Astrocyte (in vitro differentiated cells and primary cell): ENCODE measurements around the gene IMMP2L. TPM values are rescaled to one million over a fixed set of nuclear protein-coding genes. Genes with fewer than 3 reads are reported as not detected.

Source experiments
- DNase-seq: peaks from one replicate; pipeline ENCODE4 v3.0.0-alpha.2; 2010; ENCODE audit warnings: low read depth
- FAIRE-seq: peaks from 2 replicates; lab custom pipeline; 2011; peaks lifted over from hg19 to GRCh38; lab: Jason Lieb, UNC
- H2AFZ ChIP-seq: 2 replicates; pipeline ENCODE4 v1.6.0; 2012; ENCODE audit warnings: low read depth, low read length, inconsistent platforms
- H3K27ac ChIP-seq: 2 replicates; pipeline ENCODE4 v1.5.1; 2011; ENCODE audit warnings: low read depth, low read length, inconsistent platforms
- H3K27me3 ChIP-seq: 2 replicates; pipeline ENCODE4 v1.6.0; 2011; ENCODE audit warnings: low read length, inconsistent platforms; ENCODE audit not compliant: insufficient read depth
- H3K36me3 ChIP-seq: 2 replicates; pipeline ENCODE4 v1.5.1; 2011; ENCODE audit warnings: low read length, inconsistent platforms; ENCODE audit not compliant: insufficient read depth
- H3K4me1 ChIP-seq: 2 replicates; pipeline ENCODE4 v1.5.1; 2011; ENCODE audit warnings: low read length, inconsistent platforms; ENCODE audit not compliant: insufficient read depth
- H3K4me2 ChIP-seq: 2 replicates; pipeline ENCODE4 v1.6.0; 2012; ENCODE audit warnings: low read length, inconsistent platforms
- H3K4me3 ChIP-seq: 2 replicates; pipeline ENCODE4 v1.5.1; 2011; ENCODE audit warnings: low read depth, mild to moderate bottlenecking, low read length, inconsistent platforms; ENCODE audit not compliant: insufficient read depth
- H3K79me2 ChIP-seq: 2 replicates; pipeline ENCODE4 v1.6.0; 2012; ENCODE audit warnings: mild to moderate bottlenecking, low read length, inconsistent platforms; ENCODE audit not compliant: insufficient read depth
- H3K9ac ChIP-seq: 2 replicates; pipeline ENCODE4 v1.6.0; 2012; ENCODE audit warnings: mild to moderate bottlenecking, low read length, inconsistent platforms
- H3K9me3 ChIP-seq: 2 replicates; pipeline ENCODE4 v1.5.1; 2012; ENCODE audit warnings: low read depth, mild to moderate bottlenecking, low read length, inconsistent platforms; ENCODE audit not compliant: insufficient read depth
- H4K20me1 ChIP-seq: 2 replicates; pipeline ENCODE4 v1.6.0; 2012; ENCODE audit warnings: low read length, inconsistent platforms; ENCODE audit not compliant: insufficient read depth
- H3K27ac Mint-ChIP-seq: one replicate; pipeline ENCODE4 v1.8.0; 2021; ENCODE audit warnings: mild to moderate bottlenecking, mixed read lengths; ENCODE audit not compliant: unreplicated experiment
- H3K27me3 Mint-ChIP-seq: one replicate; pipeline ENCODE4 v1.8.0; 2021; ENCODE audit warnings: low read depth, mixed read lengths; ENCODE audit not compliant: unreplicated experiment
- H3K36me3 Mint-ChIP-seq: one replicate; pipeline ENCODE4 v1.8.0; 2021; ENCODE audit warnings: low read depth, mixed read lengths; ENCODE audit not compliant: unreplicated experiment
- H3K4me1 Mint-ChIP-seq: one replicate; pipeline ENCODE4 v1.8.0; 2021; ENCODE audit warnings: low read depth, mixed read lengths; ENCODE audit not compliant: unreplicated experiment
- H3K4me3 Mint-ChIP-seq: one replicate; pipeline ENCODE4 v1.8.0; 2021; ENCODE audit warnings: mild to moderate bottlenecking, moderate library complexity, mixed read lengths; ENCODE audit not compliant: unreplicated experiment
- H3K9me3 Mint-ChIP-seq: one replicate; pipeline ENCODE4 v1.8.0; 2021; ENCODE audit warnings: mild to moderate bottlenecking, mixed read lengths; ENCODE audit not compliant: unreplicated experiment
- CTCF ChIP-seq: IDR thresholded peaks from 2 replicates; pipeline ENCODE4 v1.5.1; 2011; ENCODE audit warnings: low read depth, mild to moderate bottlenecking, inconsistent platforms, low read length, moderate library complexity; ENCODE audit not compliant: insufficient read depth
- EZH2 ChIP-seq: IDR thresholded peaks from 2 replicates; pipeline ENCODE4 v1.6.1; 2012; ENCODE audit warnings: mild to moderate bottlenecking, low read length, inconsistent platforms; ENCODE audit not compliant: insufficient read depth
- total RNA-seq: library from RNA; stranded (reverse); gene quantifications from 2 replicates; pipeline ENCODE4 v1.2.1, GENCODE V29; 2021

The IMMP2L gene
- total RNA-seq, 1 donor from 2014 or later = 13.8 TPM

- Histone ChIP-seq H2AFZ (no peak overlapping the region), H3K9me3 (no peaks in the 10 kb centered on the region), H3K9ac (no peak overlapping the region), H3K4me2 (no peak overlapping the region), H3K79me2 (no peaks in the 10 kb centered on the region), H3K27ac (no peak overlapping the region), H3K27me3 (no peaks in the 10 kb centered on the region), H3K4me3 (no peak overlapping the region), H3K4me1 (no peaks in the 10 kb centered on the region), H4K20me1 (no peaks in the 10 kb centered on the region), H3K36me3 (no peaks in the 10 kb centered on the region)
- TF ChIP-seq CTCF = no peak
- no peak for TF ChIP-seq EZH2
- H3K36me3 Mint-ChIP-seq = peaks cover 2% of the 10 kb centered on the region
- H3K4me3 Mint-ChIP-seq = no peak overlapping the region
- FAIRE-seq (no peak), DNase-seq (no peak)
- H3K27me3 Mint-ChIP-seq = no peaks in the 10 kb centered on the region
- H3K4me1 Mint-ChIP-seq = no peaks in the 10 kb centered on the region
- peaks cover 13% of the 10 kb centered on the region for H3K9me3 Mint-ChIP-seq
- no peak overlapping the region for H3K27ac Mint-ChIP-seq
Observed at GRCh38 chr7:110675383-110676103, 886.7 kb downstream of the IMMP2L start.

GRCh38 chr7:110673148-110673547 lies 889.1 kb downstream of the IMMP2L start:
- no peaks in the 10 kb centered on the region for H3K79me2 ChIP-seq
- FAIRE-seq = no peak
- TF ChIP-seq EZH2 (no peak), CTCF (no peak)
- H3K27me3 ChIP-seq = no peaks in the 10 kb centered on the region
- no peak overlapping the region for H3K4me3 ChIP-seq
- H3K4me3 Mint-ChIP-seq = no peak overlapping the region
- DNase-seq = no peak
- H3K36me3 ChIP-seq = no peaks in the 10 kb centered on the region
- H3K4me2 ChIP-seq = no peak overlapping the region
- H3K9ac ChIP-seq = no peak overlapping the region
- H3K9me3 ChIP-seq = no peaks in the 10 kb centered on the region
- peaks cover 13% of the 10 kb centered on the region for H3K9me3 Mint-ChIP-seq
- no peaks in the 10 kb centered on the region for H3K27me3 Mint-ChIP-seq
- peaks cover 2% of the 10 kb centered on the region for H3K36me3 Mint-ChIP-seq
- H3K4me1 ChIP-seq = no peaks in the 10 kb centered on the region
- H3K27ac ChIP-seq = no peak overlapping the region
- H3K4me1 Mint-ChIP-seq = no peaks in the 10 kb centered on the region
- H4K20me1 ChIP-seq = no peaks in the 10 kb centered on the region
- no peak overlapping the region for H3K27ac Mint-ChIP-seq
- no peak overlapping the region for H2AFZ ChIP-seq

GRCh38 chr7:110669410-110669809 lies 892.9 kb downstream of the IMMP2L start:
- Mint-ChIP-seq H3K27ac (no peak overlapping the region), H3K27me3 (no peaks in the 10 kb centered on the region), H3K4me3 (no peak overlapping the region), H3K9me3 (peaks cover 15% of the 10 kb centered on the region), H3K4me1 (no peaks in the 10 kb centered on the region), H3K36me3 (peaks cover 2% of the 10 kb centered on the region)
- DNase-seq (no peak), FAIRE-seq (no peak)
- Histone ChIP-seq H3K27ac (no peak overlapping the region), H3K4me3 (no peak overlapping the region), H3K27me3 (no peaks in the 10 kb centered on the region), H4K20me1 (no peaks in the 10 kb centered on the region), H3K79me2 (no peaks in the 10 kb centered on the region), H3K4me2 (no peak overlapping the region), H3K4me1 (no peaks in the 10 kb centered on the region), H3K9ac (no peak overlapping the region), H3K36me3 (no peaks in the 10 kb centered on the region), H2AFZ (no peak overlapping the region), H3K9me3 (no peaks in the 10 kb centered on the region)
- TF ChIP-seq EZH2 (no peak), CTCF (no peak)
